HG03135 (cell line): ENCODE data around the gene ABLIM1.

ENCODE experiments used
- ATAC-seq: cut with Tn5 transposase; IDR thresholded peaks from one replicate; pipeline ENCODE4 v1.9.1; 2021; ENCODE audit warnings: mild to moderate bottlenecking, moderate library complexity; ENCODE audit not compliant: unreplicated experiment

Gene ABLIM1

DNA sequence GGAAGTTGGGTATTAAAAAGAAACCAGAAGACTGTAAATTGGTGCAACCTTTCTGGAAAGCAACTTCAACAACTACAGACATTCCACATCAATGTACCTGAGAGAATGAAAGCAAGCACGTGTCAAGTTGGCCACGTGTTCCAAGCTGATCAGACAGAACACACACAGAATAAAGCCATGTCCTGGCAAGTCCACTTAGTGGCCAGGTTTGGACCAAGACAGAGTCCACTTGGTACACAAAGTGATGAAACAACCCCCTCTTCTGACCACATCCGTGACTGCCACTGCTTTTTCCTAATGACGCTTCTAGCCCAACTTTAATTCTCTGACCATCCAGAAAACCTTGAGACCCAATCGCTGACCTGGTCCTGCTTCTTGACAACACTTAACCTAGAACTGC is 109.4 kb downstream of the ABLIM1 start:
- no peak for ATAC-seq

DNA sequence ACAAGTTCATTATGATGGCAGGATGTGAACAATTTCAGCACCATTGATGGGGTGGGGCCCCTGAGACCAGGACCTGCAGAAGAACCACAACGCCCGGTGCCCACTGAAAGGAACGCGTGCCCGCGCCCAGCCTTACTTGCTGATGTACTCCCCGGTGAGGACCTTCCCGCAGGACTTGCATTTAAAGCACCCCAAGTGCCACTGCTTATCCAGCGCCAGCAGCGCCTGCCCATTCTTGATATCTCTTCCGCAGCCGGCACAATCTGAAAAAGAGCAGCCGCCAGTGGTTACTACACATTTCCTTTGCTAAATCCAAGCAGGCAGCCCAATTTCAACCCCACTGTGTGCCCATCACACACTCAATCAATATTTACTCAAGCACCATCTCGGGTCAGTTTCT is 110.6 kb downstream of the ABLIM1 start:
- no peak for ATAC-seq

DNA sequence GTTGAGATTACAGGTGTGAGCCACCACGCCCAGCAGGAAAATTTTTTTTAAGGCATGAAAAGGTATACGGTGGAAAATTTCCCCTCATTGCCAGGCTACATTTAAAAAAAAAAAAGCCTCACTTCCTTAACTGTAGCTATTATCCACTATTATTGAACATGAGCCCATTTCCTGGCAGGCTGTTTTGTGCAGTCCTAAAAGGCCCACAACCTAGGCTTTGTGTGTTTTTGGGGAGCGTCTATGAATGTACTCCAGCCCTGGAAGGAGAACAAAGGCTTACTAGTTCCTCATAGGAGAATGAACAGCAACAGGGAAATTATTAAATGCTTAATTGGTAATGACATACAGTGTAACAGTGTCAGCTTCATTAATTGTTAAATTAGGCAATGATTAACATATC is 111.0 kb downstream of the ABLIM1 start:
- no peak for ATAC-seq

- ATAC-seq, result no peak
Measured at GRCh38 chr10:114545819-114546218, 112.3 kb downstream of the ABLIM1 start.

GRCh38 chr10:114545071-114545470 is 113.0 kb downstream of the ABLIM1 start:
- no peak for ATAC-seq

DNA sequence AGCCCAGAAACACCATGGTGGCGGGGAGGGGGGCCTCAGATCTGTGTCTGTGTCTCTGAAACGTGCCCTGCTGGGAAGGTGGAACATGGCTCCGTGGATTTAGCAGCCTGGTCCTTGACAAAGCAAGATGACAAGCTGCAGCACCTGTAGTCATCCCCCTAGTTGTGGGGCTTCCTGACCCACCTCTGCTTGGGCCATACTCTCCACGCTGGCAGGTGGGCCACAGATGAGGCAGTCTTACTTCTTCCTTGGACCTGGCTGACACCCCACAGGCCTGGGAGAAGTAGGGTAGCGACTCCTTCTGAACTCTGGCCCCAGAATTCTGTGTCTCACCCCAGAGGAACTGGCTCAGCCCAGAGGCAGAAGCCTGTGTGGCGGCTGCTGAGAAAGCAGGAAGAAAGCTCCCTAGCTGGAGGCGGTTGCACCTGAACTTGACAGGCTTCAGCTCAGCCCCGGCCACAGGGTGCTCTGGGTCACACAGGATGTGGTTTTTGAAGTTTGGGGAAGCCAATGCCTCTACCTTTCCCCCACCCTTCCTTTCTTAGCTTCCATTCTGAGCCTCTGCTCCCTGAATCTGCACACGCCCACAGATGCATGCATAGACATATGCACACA is 113.9 kb downstream of the ABLIM1 start:
- peak; percentile 89 for ATAC-seq

DNA sequence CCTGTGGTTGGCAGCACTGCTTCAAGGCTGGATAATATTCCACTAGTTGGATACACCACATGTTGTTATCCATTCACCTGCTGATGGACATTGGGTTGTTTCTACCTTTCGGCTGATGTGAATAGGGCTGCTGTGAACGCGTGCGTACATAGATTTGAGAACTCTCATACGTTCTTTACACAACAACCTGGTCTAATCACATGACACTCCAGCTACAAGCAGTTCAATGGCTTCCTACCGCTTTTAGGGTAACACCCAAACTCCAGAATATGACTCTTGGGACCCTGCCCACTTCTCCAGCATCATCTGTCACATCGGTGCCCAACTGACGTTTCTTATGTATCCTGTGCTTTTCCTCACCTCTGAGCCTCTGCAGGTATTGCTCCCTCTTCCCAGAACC is 114.6 kb downstream of the ABLIM1 start:
- no peak for ATAC-seq

GRCh38 chr10:114542373-114542772 is 115.7 kb downstream of the ABLIM1 start:
- no peak for ATAC-seq

- no peak for ATAC-seq
Measured at GRCh38 chr10:114541797-114542160, 116.3 kb downstream of the ABLIM1 start.

DNA sequence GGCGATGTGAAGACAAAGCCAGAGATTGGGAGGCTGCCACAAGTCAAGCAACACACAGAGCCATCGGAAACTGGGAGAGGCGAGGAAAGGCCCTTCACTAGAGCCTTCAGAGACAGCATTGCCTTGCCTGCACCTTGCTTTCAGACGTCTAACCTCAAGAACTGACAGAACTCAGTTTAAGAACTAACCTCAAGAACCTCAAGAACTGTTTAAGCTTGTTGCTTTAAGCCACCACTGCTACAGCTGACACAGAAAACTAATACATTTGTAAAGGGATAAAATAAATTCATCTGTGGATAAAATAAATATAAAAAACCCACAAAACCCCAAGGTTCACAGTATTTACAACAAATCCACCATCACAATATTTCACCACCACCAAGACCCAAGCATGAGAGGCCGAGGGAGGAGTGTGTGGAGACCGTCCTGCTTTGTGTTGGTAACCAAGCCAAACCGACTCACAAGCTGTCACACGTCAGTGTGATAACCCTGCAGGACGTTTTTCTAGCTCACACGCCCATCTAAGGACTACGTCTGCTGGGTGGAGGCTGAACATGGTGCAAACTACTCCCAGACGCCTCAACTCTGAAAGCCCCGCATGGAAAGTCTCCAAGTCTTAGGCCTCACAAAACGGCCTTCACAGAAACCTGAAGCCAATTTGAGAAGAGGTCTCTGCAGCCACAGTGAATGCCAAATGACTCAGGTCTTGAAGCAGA is 116.8 kb downstream of the ABLIM1 start:
- peak; percentile 41 for ATAC-seq

DNA sequence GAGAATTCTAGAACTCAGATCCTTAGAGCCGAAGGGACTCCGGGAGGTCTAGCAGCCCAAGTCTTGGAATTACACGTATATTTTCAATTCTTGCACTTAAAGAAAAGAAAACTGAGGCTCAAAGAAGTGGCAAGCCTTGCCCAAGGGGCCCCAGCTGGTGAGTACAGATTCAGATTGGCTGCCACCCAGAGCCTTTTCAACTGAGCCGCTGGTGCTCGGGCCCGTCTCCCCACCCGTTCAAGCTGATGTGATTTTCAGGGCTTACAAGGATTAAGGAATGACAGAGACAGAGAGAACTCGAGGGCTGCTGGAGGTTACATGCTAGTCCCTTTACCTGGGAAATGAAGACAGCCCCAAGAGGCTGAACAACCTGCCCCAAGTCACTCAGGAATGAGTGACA is 117.8 kb downstream of the ABLIM1 start:
- ATAC-seq, result no peak

GRCh38 chr10:114539623-114540022 is 118.5 kb downstream of the ABLIM1 start:
- ATAC-seq, result no peak

- no peak for ATAC-seq
Measured at GRCh38 chr10:114538181-114538906, 119.7 kb downstream of the ABLIM1 start.

DNA sequence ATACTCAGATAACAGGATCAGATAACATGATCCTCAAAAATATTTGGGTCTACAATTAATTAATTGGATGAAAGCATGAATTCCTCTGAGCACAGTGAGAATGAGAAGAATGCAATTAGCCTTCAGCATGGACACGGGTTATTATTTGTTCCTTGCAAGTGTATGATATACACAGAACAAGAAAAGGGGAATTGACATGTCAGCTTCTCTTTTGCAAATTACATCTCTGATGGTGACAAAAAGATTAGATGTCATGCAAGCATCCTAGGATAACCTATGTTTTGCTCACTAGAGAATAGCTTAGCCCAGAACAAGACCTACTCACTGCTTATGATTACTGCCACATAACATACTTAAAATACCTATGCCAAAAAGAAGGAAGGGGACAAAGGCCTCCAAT is 120.3 kb downstream of the ABLIM1 start:
- ATAC-seq, result no peak

DNA sequence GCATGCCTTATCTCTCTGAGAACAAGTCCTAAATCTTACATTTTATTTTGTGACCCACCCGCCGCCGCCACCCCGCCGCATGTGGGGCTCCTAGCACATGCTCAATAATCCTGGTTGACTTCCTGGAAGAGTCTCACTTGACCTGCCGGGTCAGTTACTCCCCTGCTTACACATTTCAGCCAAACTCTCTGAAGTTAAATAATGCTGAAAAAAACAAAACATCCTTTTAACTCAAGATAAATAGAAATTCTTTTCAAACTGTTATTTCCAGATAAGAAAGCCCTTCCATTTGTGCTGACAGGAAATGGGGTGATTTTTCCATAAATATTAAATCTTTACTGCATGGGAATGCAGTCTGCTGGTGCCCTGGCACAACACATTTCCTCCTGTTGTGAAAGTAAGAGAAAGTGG is 123.5 kb downstream of the ABLIM1 start:
- no peak for ATAC-seq

DNA sequence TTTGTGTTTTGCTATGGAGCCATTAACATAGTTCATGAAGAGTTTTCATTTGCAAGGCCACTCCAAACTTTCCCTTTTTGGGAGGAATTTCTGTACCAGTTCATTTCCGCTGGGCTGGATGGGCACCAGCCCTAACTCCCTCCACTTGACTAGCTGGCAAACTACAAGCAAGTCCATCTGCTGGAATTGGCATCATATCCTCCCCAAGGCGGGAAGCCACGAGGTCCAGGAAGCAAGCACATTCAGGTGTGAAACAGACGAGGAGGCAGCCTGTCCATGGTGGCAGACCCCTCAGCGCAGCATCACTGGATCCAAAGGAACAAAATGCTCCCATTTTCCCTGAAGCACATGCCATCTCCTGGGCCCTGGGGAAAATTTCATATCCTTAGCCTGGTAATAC is 125.8 kb downstream of the ABLIM1 start:
- no peak for ATAC-seq

GRCh38 chr10:114526504-114527238 is 131.4 kb downstream of the ABLIM1 start:
- peak; percentile 98 for ATAC-seq

- peak; percentile 31 for ATAC-seq
Measured at GRCh38 chr10:114526126-114526503, 132.0 kb downstream of the ABLIM1 start.

GRCh38 chr10:114525368-114525949 is 132.6 kb downstream of the ABLIM1 start:
- no peak for ATAC-seq

DNA sequence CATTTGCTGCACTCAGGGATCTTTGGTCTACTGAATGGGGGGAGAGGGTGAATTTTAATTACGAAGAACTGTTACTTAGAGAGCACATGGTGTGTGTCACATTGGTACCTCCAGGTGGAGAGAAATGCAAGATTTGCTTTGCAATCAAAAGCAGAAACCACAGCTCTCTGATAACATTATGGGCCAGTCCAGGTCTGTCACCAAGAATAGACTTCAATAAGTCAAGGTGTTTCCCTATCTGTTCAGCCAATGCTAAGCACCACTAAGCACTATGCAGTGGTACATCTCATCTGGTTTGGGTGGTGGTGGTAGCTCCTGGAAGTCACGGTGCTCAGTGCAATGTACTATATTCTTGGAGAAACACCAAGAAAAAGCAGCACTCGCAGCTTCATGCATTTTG is 134.2 kb downstream of the ABLIM1 start:
- no peak for ATAC-seq

DNA sequence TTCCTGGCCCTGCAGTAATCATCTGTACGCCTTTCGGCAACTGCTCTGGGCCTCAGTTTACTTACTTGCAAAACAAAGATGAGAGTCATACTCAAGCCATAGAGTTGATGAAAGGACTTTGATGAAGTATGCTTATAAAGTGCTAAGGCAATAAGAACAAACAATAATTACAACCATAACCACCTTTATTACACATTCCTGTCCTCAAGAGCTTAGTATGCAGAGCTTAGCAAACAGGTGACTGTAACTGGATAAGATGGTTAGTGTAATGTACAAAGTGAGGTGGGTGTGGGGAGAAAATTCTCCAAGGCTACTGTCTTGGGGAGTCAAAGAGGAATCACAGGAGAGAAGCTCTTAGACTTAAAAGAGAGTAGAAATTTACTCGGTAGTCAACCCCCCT is 136.8 kb downstream of the ABLIM1 start:
- ATAC-seq, result no peak
